Heart left ventricle (tissue), 16 donors: ENCODE data around the gene ITM2C. TPM values are rescaled to one million over a fixed set of nuclear protein-coding genes. Genes with fewer than 3 reads are reported as not detected.

Experiments used
- ATAC-seq, 4 donors: fragments of 200-7000 bp; cut with Tn5 transposase; one replicate each; pipeline ENCODE4 v1.9.1; 2020 to 2022; ENCODE audit warnings: moderate library complexity in 4 of 4, mild to moderate bottlenecking in 3 of 4, moderate number of reproducible peaks in 1 of 4
- DNase-seq, 5 donors: peaks; one replicate each; pipeline ENCODE4 v3.0.0-alpha.2; 2020
- H3K27ac ChIP-seq, 12 donors: fragments of 200-600 bp; sonication (generic) in 4 of 12; one replicate each; pipeline versions ENCODE4 v1.5.0 to v1.8.0; 2016 to 2022; ENCODE audit warnings: mild to moderate bottlenecking in 2 of 12
- H3K27me3 ChIP-seq, 9 donors: fragments of 200-600 bp; sonication (generic) in 2 of 9; one replicate each; pipeline versions ENCODE4 v1.5.1 to v1.8.0; 2016 to 2022; ENCODE audit warnings: mild to moderate bottlenecking in 3 of 9
- H3K36me3 ChIP-seq, 9 donors: fragments of 200-600 bp; sonication (generic) in 2 of 9; one replicate each; pipeline versions ENCODE4 v1.5.0 to v1.8.0; 2018 to 2022; ENCODE audit warnings: mild to moderate bottlenecking in 2 of 9
- H3K4me1 ChIP-seq, 12 donors: fragments of 200-600 bp; sonication (generic) in 4 of 12; one replicate each; pipeline versions ENCODE4 v1.5.0 to v1.8.0; 2016 to 2022; ENCODE audit warnings: mild to moderate bottlenecking in 3 of 12
- H3K4me3 ChIP-seq, 12 donors: fragments of 200-600 bp; sonication (generic) in 4 of 12; one replicate each; pipeline versions ENCODE4 v1.5.0 to v1.8.0; 2017 to 2022; ENCODE audit warnings: mild to moderate bottlenecking in 9 of 12, moderate library complexity in 4 of 12
- H3K9me3 ChIP-seq, 12 donors: fragments of 200-600 bp; sonication (generic) in 4 of 12; one replicate each; pipeline versions ENCODE4 v1.5.0 to v1.8.0; 2016 to 2022; ENCODE audit warnings: mild to moderate bottlenecking in 1 of 12
- POLR2A ChIP-seq, 2 donors: fragments of 450-650 bp; IDR thresholded peaks; one replicate each; pipeline ENCODE4 v1.6.1; 2017; ENCODE audit warnings: antibody characterized with exemption in 2 of 2, mild to moderate bottlenecking in 2 of 2, moderate library complexity in 2 of 2
- WGBS, 4 donors: extraction: QIAGEN DNeasy Blood & Tissue Kit in 2 of 4; methylation state at CpG; one replicate each; pipeline versions ENCODE4 v1.1.5 to v1.1.7; 2013 to 2018; 5-methylcytosine and 5-hydroxymethylcytosine counted together
- intact Hi-C, 10 donors: fragments of 100-400 bp; cut with DNase I; formaldehyde crosslinking; loops; one replicate each; pipeline versions ENCODE4 v1.11.1 to v1.14.2; 2022
- polyA plus RNA-seq, 2 donors: library from polyadenylated mRNA; stranded (reverse); fragments of 200-250 nt; gene quantifications; one replicate each; pipeline ENCODE4 v1.2.3, GENCODE V29; 2013
- total RNA-seq, 9 donors: library from RNA; depleted of rRNA in 2 of 9; stranded (reverse); fragments of >200 nt in 2 of 9; fragmentation: NEBNext Ultra II Directional in 3 of 9; extraction: Animal tissue kit (Norgen Biotek cat#: 25700) in 3 of 9; gene quantifications; one replicate each; pipeline versions ENCODE4 v1.1.0 to v1.2.4, GENCODE V29; 2016 to 2023
- TF ChIP-seq, protein P1 (sequence below), 12 donors: fragments of 200-600 bp; sonication (generic) in 4 of 12; IDR thresholded peaks; one replicate each; pipeline versions ENCODE4 v1.5.0 to v1.8.0; 2018 to 2022; ENCODE audit warnings: antibody characterized with exemption in 12 of 12, mild to moderate bottlenecking in 5 of 12
- donor health status: ischemic (EF 13 %, LVEDD 7.1; RV severe dilation, severe dysfunction).
- donor health status: healthy with polysubstance abuse.
- donor health status: DM: no; HTN: yes; CAD: no.
- donor health status: DM: no; HTN: no; CAD: no.
- donor health status: ischemic (EF 25% LVEDD 6.9; RV normal size, moderate dysfunction).
- donor health status: ischemic (EF 25% LVEDD 5.7; RV mildly dilated, moderate dysfunction).
- donor health status: healthy.
- donor health status: DM: yes; HTN: yes; CAD: no.
- donor health status: ischemic (EF 35%, LVEDD 5.7; RV mildly dilated, moderate dysfunction).
- donor health status: nonischemic (EF 11% LVEDD 7.7; RV severe dilation, severe dysfunction).
- donor health status: DM: yes; HTN: yes; CAD: no.
- donor health status: PGD.
- donor health status: ischemic (EF 29% LVEDD 5.4; RV normal size, mild dysfunction).
- donor health status: nonischemic (EF 23%, LVEDD 6.1; RV moderate dilation, normal function).

ITM2C gene
- total and polyA plus RNA-seq, 11 donors: 19.7 to 36.6 (median 26.0) TPM

DNA sequence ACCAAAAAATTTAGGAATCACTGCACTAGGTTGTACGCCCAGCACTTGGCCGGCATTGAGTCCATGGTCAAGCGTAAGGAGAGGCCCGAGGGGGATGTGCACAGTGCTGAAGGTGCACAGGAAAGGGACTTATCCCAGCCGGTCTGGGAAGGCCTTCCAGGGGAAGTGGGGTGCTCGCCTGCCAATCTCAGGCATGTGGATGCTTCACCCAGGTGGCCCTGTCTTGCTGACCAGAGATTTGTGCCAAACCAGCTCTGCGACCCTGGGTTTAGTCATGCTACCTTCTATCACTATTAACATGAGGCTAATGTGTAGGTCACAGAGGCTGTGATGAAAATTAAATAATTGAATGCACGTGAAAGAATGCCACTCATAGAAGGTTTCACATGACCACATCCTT is 1.7 kb upstream of the ITM2C start:
- WGBS, 4 donors: 71 to 79% (median 73%) methylated on average over 8 of the region's 8 CpGs
- intact Hi-C loops: no loop called here
- TF ChIP-seq POLR2A (IDR thresholded peaks at IDR 0.05): no peak
- TF ChIP-seq, protein P1, sequence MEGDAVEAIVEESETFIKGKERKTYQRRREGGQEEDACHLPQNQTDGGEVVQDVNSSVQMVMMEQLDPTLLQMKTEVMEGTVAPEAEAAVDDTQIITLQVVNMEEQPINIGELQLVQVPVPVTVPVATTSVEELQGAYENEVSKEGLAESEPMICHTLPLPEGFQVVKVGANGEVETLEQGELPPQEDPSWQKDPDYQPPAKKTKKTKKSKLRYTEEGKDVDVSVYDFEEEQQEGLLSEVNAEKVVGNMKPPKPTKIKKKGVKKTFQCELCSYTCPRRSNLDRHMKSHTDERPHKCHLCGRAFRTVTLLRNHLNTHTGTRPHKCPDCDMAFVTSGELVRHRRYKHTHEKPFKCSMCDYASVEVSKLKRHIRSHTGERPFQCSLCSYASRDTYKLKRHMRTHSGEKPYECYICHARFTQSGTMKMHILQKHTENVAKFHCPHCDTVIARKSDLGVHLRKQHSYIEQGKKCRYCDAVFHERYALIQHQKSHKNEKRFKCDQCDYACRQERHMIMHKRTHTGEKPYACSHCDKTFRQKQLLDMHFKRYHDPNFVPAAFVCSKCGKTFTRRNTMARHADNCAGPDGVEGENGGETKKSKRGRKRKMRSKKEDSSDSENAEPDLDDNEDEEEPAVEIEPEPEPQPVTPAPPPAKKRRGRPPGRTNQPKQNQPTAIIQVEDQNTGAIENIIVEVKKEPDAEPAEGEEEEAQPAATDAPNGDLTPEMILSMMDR (IDR thresholded peaks at IDR 0.05): no peak
- peaks cover 0 to 47% (median 18%) of the 10 kb centered on the region in 9 donors for H3K27me3 ChIP-seq
- no peak for DNase-seq
- no peaks in the 10 kb centered on the region for H3K36me3 ChIP-seq
- no peak overlapping the region for H3K4me3 ChIP-seq
- ATAC-seq: no peak
- peaks cover 0 to 35% (median 11%) of the 10 kb centered on the region in 12 donors for H3K4me1 ChIP-seq
- H3K9me3 ChIP-seq: no peaks in the 10 kb centered on the region
- H3K27ac ChIP-seq: no peak overlapping the region

DNA sequence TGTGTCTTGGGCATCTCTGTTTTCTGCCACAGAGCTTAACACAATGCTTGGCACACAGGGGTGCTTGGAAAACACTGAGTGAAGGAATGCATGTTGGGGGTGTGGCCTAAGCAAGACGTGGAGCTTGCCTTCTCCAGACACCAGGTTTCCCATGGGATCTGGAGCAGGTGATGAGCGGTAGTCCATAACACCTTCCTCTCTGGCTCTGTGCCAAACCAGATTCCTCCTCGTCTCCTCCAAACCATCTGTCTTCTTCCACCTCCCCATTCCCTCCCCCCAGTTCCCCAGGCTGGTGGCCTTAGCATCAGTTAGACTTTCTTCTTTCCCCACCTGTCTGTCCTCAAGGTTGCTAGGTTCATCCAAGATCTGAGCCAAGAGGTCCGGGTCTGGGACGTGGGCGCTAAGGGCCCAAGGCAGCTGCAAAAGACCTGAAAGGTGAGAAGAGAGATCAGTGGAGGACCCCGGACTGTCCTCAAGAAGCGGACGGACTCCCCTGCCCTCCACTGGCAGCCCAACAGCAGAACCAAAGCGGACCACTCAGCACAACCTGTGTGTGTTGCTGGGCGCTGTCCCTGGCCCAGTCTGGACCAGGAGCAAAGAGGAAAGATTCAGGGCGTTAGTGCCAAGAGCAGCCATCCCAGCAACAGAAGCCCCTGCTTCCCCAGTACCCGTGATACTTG is 1.2 kb upstream of the ITM2C start:
- TF ChIP-seq, protein P1 (IDR thresholded peaks at IDR 0.05): no peak
- TF ChIP-seq POLR2A (IDR thresholded peaks at IDR 0.05): no peak
- 77 to 83% (median 79%) methylated on average over 13 of the region's 13 CpGs for WGBS, 4 donors
- H3K36me3 ChIP-seq: no peaks in the 10 kb centered on the region
- intact Hi-C loops: no loop called here
- peaks cover 0 to 37% (median 14%) of the 10 kb centered on the region in 12 donors for H3K4me1 ChIP-seq
- ATAC-seq: no peak
- peaks cover 0 to 42% (median 18%) of the 10 kb centered on the region in 9 donors for H3K27me3 ChIP-seq
- no peak overlapping the region for H3K4me3 ChIP-seq
- no peak for DNase-seq
- no peaks in the 10 kb centered on the region for H3K9me3 ChIP-seq
- no peak overlapping the region for H3K27ac ChIP-seq

DNA sequence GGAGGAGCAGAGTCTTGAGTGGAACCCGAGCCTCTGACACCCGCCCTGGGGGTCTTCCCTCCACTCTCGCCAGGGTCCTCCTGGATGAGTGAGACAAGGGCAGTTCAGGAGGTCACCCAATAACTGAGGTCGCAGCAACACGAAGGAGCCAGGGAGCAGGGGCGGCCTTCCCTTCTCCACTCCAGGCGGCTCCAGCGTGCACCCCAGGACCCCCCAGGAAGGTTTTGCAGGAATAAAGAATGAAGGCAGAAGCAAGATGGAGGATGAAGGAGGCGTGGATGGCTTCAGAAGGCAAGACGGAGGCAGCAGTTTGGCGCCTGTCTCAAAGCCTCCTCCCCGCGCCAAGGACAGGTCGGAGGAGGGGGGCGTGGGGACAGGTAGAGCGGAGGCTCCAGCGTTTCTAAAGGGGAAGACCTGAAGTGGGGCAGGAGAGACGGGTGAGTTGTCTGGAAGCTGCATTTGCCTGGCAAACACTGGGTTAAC is 579 bp upstream of the ITM2C start:
- no peak for TF ChIP-seq POLR2A (IDR thresholded peaks at IDR 0.05)
- TF ChIP-seq, protein P1 (IDR thresholded peaks at IDR 0.05): no peak
- H3K27ac ChIP-seq: peak overlapping the region in 1 of 12 donors; percentile 73
- peaks cover 0 to 40% (median 15%) of the 10 kb centered on the region in 12 donors for H3K4me1 ChIP-seq

DNA sequence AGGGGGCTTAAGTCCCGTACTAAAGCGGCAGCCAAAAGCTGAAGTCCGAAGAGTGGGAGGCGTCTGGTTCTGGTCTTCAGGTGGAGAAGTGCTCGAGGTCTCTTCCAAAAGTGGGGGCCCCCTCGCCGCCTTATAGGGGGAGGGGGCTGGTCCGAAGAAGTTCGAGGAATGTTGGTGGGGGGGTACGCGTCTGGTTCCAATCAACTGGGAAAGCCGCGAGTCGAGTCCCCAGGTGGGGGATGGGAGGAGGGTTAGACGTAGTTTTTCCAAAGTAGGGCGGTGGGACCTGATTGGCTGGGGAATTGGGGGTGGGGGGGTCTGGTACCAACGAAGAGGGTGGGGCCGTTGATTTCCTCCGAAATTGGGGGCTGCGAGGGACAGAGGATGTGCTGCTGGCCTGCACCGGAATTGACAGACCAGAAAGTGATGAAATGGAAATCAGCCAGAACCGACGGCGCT is 594 bp downstream of the ITM2C start:
- 2 to 5% (median 2%) methylated on average over 23 to 24 of the region's 24 CpGs for WGBS, 4 donors
- no peaks in the 10 kb centered on the region for H3K36me3 ChIP-seq

More for the DNA sequence above, 579 bp upstream of the ITM2C start:
- H3K9me3 ChIP-seq: no peaks in the 10 kb centered on the region
- peaks cover 0 to 38% (median 18%) of the 10 kb centered on the region in 9 donors for H3K27me3 ChIP-seq
- no peak for ATAC-seq
- H3K36me3 ChIP-seq: no peaks in the 10 kb centered on the region
- intact Hi-C loops: no loop called here
- WGBS, 4 donors: 49 to 60% (median 50%) methylated on average over 15 to 18 of the region's 18 CpGs
- peak overlapping the region; percentile 48 to 93 (median 76) for H3K4me3 ChIP-seq
- DNase-seq: no peak

More for the DNA sequence above, 594 bp downstream of the ITM2C start:
- no peak for DNase-seq
- ATAC-seq: no peak
- H3K4me1 ChIP-seq: peaks cover 0 to 51% (median 17%) of the 10 kb centered on the region in 12 donors
- peak overlapping the region; percentile 48 to 93 (median 76) for H3K4me3 ChIP-seq
- no peaks in the 10 kb centered on the region for H3K9me3 ChIP-seq
- intact Hi-C loops: loop anchor here in 1 of 10 donors (5.0 kb wide), 1 partner anchor 47 kb away; no protein-coding TSS in a partner anchor
- TF ChIP-seq POLR2A (IDR thresholded peaks at IDR 0.05): no peak
- TF ChIP-seq, protein P1 (IDR thresholded peaks at IDR 0.05): no peak
- H3K27me3 ChIP-seq: peaks cover 0 to 33% (median 16%) of the 10 kb centered on the region in 9 donors
- peak overlapping the region in 5 of 12 donors; percentile 43 to 73 (median 58) for H3K27ac ChIP-seq
